ENCODE measurements around the gene GPR21. TPM values are rescaled to one million over a fixed set of nuclear protein-coding genes. Genes with fewer than 3 reads are reported as not detected.

Gene GPR21
- total RNA-seq, 1 donor from 2014 or later = 3.3 TPM

Other genes with a start within 250 kb of the GPR21 start
- gene OR5C1, start 244.7 kb upstream of the GPR21 start, total RNA-seq = not detected
- not detected for gene OR1K1, start 233.5 kb upstream of the GPR21 start, total RNA-seq
- 21.9 TPM for gene PDCL, start 205.1 kb upstream of the GPR21 start, total RNA-seq
- gene RC3H2, start 128.3 kb upstream of the GPR21 start, total RNA-seq = 62.7 TPM
- gene ZBTB6, start 120.3 kb upstream of the GPR21 start, total RNA-seq = 9.5 TPM
- gene ZBTB26, start 102.2 kb upstream of the GPR21 start, total RNA-seq = 10.0 TPM
- 96.0 TPM for gene RABGAP1, start 92.6 kb upstream of the GPR21 start, total RNA-seq
- 13.0 TPM for gene STRBP, start 234.9 kb downstream of the GPR21 start, total RNA-seq

All from sciatic nerve (tissue), 1 donor.